ENCODE data around the gene UBE2M. TPM values are rescaled to one million over a fixed set of nuclear protein-coding genes. Genes with fewer than 3 reads are reported as not detected.
"Not testable (repeated sequence)": the region's sequence is repeated elsewhere in the genome, so short reads cannot be mapped to it uniquely, and the experiment has no call there.

Gene UBE2M
- total RNA-seq, 1 donor from 2014 or later, result 73.6 TPM

DNA sequence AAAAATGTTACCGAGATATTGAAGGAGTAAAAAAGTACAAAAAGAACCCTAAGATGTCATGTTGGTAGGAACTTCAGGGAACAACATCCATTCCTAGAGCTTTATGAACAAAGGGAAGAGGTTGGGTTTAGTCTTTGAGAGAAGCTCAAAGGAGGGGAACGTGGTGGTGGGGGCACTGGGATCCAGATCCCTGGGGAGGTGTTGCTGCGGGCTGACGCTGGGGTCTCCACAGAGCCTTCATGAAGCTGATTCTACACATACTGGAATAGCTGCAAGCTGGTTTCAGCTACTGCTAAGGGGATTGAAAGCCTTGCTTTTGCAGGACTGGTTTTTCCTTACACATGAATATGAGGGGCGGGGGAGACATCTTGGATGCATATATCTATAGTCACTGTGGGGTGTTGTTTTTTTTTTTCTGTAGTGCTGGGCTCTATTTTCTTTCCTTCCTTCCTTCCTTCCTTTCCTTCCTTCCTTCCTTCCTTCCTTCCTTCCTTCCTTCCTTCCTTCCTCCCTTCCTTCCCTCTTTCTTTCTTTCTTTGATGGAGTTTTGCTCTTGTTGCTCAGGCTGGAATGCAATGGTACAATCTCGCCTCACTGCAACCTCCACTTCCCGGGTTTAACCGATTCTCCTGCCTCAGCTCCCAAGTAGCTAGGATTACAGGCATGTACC is 21.2 kb upstream of the UBE2M start:
- Histone ChIP-seq H3K4me3 (ENCODE audit: low read length in 3 of 3) (no peak overlapping the region), H3K9ac (ENCODE audit: low read depth in 1 of 3, low read length in 3 of 3) (no peak overlapping the region), H3K9me3 (ENCODE audit: control insufficient read depth in 3 of 3, low read length in 3 of 3) (no peaks in the 10 kb centered on the region), H3K27me3 (ENCODE audit: control insufficient read depth in 3 of 3, insufficient read depth in 3 of 3, low read length in 3 of 3) (no peaks in the 10 kb centered on the region), H3K4me1 (ENCODE audit: control insufficient read depth in 3 of 3, insufficient read depth in 3 of 3, low read length in 3 of 3) (peaks cover 9 to 22% (median 10%) of the 10 kb centered on the region in 3 donors), H3K27ac (ENCODE audit: low read depth, low read length) (no peak overlapping the region), H3K36me3 (ENCODE audit: control insufficient read depth in 3 of 3, insufficient read depth in 3 of 3, low read length in 3 of 3) (peaks cover 7 to 23% (median 20%) of the 10 kb centered on the region in 3 donors)

DNA sequence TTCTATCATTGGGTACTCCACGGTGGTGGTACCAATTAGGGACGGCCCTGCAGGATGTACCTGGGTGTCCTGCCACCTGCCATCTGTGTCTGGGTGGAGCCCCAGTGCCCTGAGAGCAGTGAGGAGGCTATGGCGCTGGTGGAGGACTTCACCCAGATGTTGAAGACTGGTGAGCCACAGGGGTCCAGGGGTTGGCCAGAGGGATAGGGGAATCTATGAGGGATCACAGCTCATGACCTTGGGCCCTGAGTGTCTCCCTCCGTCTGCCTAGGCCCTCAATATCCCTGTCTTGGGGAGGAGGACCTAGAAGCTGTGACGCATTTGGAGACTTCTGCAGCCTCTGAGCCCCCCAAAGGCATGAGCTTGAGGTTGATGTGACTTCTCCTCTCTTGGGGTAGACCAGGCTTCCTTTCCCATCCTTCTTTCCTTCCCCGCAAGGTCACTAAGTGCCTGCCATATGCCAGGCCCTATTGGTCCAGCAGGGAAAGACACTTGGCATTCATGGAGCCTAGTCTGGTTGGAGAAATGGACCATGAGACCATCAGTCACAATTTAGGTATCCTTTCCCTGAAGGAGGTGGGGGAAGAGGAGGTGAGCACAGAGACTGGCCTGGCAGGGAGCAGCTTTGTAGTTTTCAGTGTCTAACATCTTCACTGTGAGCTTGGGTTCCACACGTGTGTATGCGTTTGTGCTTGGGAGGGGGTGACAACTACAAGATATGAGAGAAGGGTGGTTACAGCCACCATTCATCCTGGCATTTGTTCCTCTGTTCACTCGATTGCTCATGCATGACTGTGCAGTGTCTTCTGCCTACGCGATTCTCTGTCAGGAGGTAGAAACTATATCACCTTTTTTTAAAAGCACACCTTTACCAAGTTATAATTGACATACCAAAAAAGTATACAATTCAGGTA is 19.9 kb upstream of the UBE2M start:
- H3K4me1 ChIP-seq (ENCODE audit: control insufficient read depth in 3 of 3, insufficient read depth in 3 of 3, low read length in 3 of 3), result peaks cover 12 to 34% (median 19%) of the 10 kb centered on the region in 3 donors
- H3K9ac ChIP-seq (ENCODE audit: low read depth in 1 of 3, low read length in 3 of 3), result no peak overlapping the region
- no peak overlapping the region for H3K27ac ChIP-seq (ENCODE audit: low read depth, low read length)
- H3K9me3 ChIP-seq (ENCODE audit: control insufficient read depth in 3 of 3, low read length in 3 of 3), result no peaks in the 10 kb centered on the region
- H3K27me3 ChIP-seq (ENCODE audit: control insufficient read depth in 3 of 3, insufficient read depth in 3 of 3, low read length in 3 of 3), result no peaks in the 10 kb centered on the region
- H3K4me3 ChIP-seq (ENCODE audit: low read length in 3 of 3), result no peak overlapping the region
- H3K36me3 ChIP-seq (ENCODE audit: control insufficient read depth in 3 of 3, insufficient read depth in 3 of 3, low read length in 3 of 3), result peaks cover 0 to 18% (median 16%) of the 10 kb centered on the region in 3 donors

DNA sequence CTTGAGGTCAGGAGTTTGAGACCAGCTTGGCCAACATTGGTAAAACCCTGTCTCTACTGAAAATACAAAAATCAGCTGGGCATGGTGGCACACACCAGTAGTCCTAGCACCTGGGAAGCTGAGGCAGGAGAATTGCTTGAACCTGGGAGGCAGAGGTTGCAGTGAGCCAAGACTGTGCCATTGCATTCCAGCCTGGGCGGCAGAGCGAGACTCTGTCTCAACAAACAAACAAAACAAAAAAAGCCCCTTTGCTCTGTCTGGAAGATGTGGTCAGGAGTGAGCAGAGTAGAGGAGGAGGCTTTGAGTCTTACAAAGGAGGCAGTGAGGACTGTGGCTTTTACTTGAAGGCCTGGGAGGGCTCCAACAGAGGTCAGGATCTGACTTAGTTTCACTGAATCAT is 19.2 kb upstream of the UBE2M start:
- H3K36me3 ChIP-seq (ENCODE audit: control insufficient read depth in 3 of 3, insufficient read depth in 3 of 3, low read length in 3 of 3), result peaks cover 0 to 11% (median 9%) of the 10 kb centered on the region in 3 donors
- not testable (repeated sequence) for H3K27ac ChIP-seq (ENCODE audit: low read depth, low read length); H3K4me3 ChIP-seq (ENCODE audit: low read length in 3 of 3); H3K27me3 ChIP-seq (ENCODE audit: control insufficient read depth in 3 of 3, insufficient read depth in 3 of 3, low read length in 3 of 3); H3K9me3 ChIP-seq (ENCODE audit: control insufficient read depth in 3 of 3, low read length in 3 of 3); H3K9ac ChIP-seq (ENCODE audit: low read depth in 1 of 3, low read length in 3 of 3)
- peaks cover 12 to 35% (median 19%) of the 10 kb centered on the region in 3 donors for H3K4me1 ChIP-seq (ENCODE audit: control insufficient read depth in 3 of 3, insufficient read depth in 3 of 3, low read length in 3 of 3)

DNA sequence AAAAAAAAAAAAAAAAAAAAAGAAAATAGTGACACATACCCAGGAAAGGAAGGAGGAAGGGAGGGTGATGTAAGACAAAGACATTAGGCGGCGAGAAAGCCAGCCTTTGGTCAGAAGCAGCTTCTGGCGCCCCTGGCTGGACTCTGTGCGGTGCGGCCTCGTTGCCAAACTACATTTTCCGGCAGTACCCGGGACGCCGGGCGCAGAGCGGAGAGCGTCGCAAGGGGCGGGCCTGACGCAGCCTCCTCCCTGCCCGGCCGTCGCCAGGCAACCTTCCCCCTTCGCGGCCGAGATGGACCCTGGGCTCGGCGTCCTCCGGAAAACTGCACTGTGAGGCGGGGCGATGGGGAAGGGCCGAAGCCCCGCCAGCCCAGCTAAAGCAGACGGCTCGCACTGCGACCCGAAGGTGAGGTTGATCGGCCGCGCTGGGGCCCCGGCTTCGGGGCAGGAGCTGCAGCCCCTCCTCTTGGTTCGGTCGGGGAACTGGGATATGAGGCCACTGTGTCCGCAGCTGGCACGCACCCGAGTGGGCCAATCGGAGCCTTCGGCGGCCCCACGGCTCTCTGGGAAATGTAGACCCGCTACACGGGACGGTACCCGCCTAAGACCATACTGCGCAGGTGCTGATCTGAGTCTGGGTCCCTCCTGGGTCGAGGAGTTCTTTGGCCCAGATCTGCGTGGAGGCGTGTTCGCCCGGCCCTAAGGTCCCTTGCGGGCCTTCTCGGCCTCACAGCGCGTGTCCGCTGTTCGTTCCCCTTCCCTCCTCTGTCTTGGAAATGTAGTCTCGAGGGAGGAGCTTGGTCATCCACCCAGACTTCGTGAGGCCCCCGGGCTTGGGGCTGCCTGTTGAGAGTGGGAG is 17.0 kb upstream of the UBE2M start:
- Histone ChIP-seq H3K27ac (ENCODE audit: low read depth, low read length) (peak overlapping the region; percentile 90), H3K27me3 (ENCODE audit: control insufficient read depth in 3 of 3, insufficient read depth in 3 of 3, low read length in 3 of 3) (no peaks in the 10 kb centered on the region), H3K9me3 (ENCODE audit: control insufficient read depth in 3 of 3, low read length in 3 of 3) (no peaks in the 10 kb centered on the region), H3K36me3 (ENCODE audit: control insufficient read depth in 3 of 3, insufficient read depth in 3 of 3, low read length in 3 of 3) (peaks cover 7 to 13% (median 9%) of the 10 kb centered on the region in 3 donors), H3K4me1 (ENCODE audit: control insufficient read depth in 3 of 3, insufficient read depth in 3 of 3, low read length in 3 of 3) (peaks cover 15 to 35% (median 19%) of the 10 kb centered on the region in 3 donors), H3K9ac (ENCODE audit: low read depth in 1 of 3, low read length in 3 of 3) (peak overlapping the region; percentile 88 to 94 (median 94)), H3K4me3 (ENCODE audit: low read length in 3 of 3) (peak overlapping the region; percentile 74 to 96 (median 95))

DNA sequence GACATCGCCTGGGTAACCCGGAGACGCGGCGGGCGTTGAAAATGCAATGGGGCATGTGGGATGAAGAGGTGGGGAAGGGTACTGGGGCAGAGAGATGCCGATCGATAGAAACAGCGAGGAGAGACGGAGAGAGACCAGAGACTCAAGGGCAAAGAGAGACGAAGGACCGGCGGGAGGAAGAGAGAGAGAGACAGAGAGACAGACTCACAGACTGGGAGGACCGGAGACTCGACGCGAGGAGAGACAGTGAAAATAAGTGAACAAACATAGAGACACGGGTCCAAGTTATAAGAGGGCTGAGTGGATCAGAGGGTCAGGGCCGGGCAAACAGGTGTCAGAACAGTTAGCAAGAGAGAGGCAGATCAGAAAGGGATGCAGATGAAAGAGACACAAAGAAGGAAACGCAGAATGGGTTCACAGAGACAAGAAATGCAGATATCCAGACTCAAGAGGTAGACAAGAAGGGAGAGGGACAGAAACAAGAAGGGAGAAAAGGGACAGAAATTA is 15.3 kb upstream of the UBE2M start:
- Histone ChIP-seq H3K27ac (ENCODE audit: low read depth, low read length) (peak overlapping the region; percentile 97), H3K27me3 (ENCODE audit: control insufficient read depth in 3 of 3, insufficient read depth in 3 of 3, low read length in 3 of 3) (no peaks in the 10 kb centered on the region), H3K9ac (ENCODE audit: low read depth in 1 of 3, low read length in 3 of 3) (peak overlapping the region; percentile 86 to 98 (median 97)), H3K4me3 (ENCODE audit: low read length in 3 of 3) (peak overlapping the region; percentile 94 to 99 (median 97)), H3K36me3 (ENCODE audit: control insufficient read depth in 3 of 3, insufficient read depth in 3 of 3, low read length in 3 of 3) (peaks cover 20 to 24% (median 21%) of the 10 kb centered on the region in 3 donors), H3K4me1 (ENCODE audit: control insufficient read depth in 3 of 3, insufficient read depth in 3 of 3, low read length in 3 of 3) (peaks cover 15 to 35% (median 19%) of the 10 kb centered on the region in 3 donors), H3K9me3 (ENCODE audit: control insufficient read depth in 3 of 3, low read length in 3 of 3) (no peaks in the 10 kb centered on the region)

DNA sequence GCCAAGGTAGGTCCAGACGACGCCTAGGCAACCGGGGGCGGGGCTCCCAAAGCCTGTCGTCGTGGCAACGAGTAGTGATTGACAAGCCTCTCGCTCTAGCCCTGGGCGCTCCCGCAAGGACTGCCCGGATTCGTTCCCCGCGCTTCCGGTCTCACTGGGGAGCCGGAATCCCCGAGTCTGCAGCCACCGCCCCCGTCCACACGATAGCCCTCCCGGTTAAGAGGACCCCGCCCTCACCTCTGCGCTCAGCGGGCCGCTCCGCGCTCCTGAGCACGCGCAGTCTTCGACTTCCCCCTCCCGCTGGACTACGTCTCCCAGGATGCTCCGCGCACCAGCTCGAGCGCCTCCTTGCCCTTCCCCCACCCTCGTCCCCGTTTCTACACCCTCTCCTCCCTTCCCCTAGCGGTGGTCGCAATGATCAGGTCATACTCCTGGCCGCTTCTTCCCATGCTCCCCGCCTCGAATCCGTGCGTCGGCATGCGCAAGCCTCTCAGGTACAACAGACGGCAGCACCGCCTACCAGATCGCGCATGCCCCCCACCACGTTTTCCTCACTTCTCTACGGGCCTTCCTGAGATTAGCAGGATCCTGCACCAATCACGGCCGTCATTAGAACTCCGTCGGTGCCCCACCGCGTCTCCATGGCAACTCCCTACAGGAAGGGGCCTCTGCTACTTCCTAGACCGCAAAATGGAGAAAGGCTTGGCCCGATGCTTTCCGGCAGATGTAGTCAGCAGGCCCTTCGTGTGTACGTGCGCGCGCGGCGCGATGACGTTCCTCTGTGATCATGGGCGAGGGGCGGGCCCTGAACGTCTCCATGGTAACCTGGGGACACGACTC is 14.6 kb upstream of the UBE2M start, which contains the start of gene MZF1:
Gene MZF1 (minus strand): TSS at position 518 of the 840 bp plus-strand sequence. CDS start 1,946 bp downstream, outside the sequence.
- Histone ChIP-seq H3K9me3 (ENCODE audit: control insufficient read depth in 3 of 3, low read length in 3 of 3) (no peaks in the 10 kb centered on the region), H3K27ac (ENCODE audit: low read depth, low read length) (peak within 1 kb of the TSS; percentile 97), H3K4me1 (ENCODE audit: control insufficient read depth in 3 of 3, insufficient read depth in 3 of 3, low read length in 3 of 3) (peaks cover 15 to 30% (median 19%) of the 10 kb centered on the region in 3 donors), H3K27me3 (ENCODE audit: control insufficient read depth in 3 of 3, insufficient read depth in 3 of 3, low read length in 3 of 3) (no peaks in the 10 kb centered on the region), H3K9ac (ENCODE audit: low read depth in 1 of 3, low read length in 3 of 3) (peak within 1 kb of the TSS; percentile 86 to 98 (median 97)), H3K4me3 (ENCODE audit: low read length in 3 of 3) (peak within 1 kb of the TSS; percentile 94 to 99 (median 97)), H3K36me3 (ENCODE audit: control insufficient read depth in 3 of 3, insufficient read depth in 3 of 3, low read length in 3 of 3) (peaks cover 17 to 26% (median 24%) of the 10 kb centered on the region in 3 donors)

DNA sequence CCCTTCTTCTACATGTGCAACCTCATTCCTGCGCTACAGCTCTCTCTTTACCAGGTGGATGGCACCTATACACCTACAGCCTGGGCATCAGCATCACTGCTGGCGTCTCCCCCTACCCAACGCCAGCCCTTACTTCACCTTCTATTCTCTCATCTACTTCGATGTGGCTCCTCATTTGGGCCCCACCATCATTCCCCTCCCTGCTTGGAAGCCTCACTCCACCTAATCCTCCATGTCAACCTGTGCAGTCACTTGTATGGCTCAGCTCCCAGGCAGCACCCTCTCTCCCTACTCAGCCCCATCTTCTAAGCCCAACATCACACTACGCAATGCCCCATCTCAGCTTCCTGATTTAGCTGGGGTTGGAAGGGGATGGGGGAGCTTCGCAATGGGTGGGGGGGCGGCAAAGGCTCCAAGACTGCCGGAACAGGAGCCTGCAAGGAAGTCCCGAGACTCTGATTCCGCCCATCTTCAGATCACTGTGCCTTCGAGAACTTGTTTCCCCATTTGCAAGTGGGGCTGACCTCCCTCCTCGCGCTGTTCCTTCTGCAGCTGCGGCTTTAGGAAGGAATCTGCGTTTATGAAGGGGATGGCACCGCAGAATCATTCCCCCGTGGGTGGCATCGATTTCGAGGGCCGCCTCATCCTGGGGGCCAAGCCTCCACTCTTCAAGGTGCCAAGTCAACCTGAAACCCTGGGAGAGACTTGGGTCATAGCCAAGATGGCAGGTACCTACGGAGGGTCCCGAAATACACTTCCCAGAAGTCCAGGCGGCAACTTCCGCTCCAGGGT is 13.8 kb upstream of the UBE2M start:
- Histone ChIP-seq H3K36me3 (ENCODE audit: control insufficient read depth in 3 of 3, insufficient read depth in 3 of 3, low read length in 3 of 3) (peaks cover 19 to 28% (median 27%) of the 10 kb centered on the region in 3 donors), H3K27ac (ENCODE audit: low read depth, low read length) (peak overlapping the region; percentile 97), H3K4me1 (ENCODE audit: control insufficient read depth in 3 of 3, insufficient read depth in 3 of 3, low read length in 3 of 3) (peaks cover 15 to 30% (median 19%) of the 10 kb centered on the region in 3 donors), H3K9ac (ENCODE audit: low read depth in 1 of 3, low read length in 3 of 3) (peak overlapping the region; percentile 18 to 98 (median 97)), H3K9me3 (ENCODE audit: control insufficient read depth in 3 of 3, low read length in 3 of 3) (no peaks in the 10 kb centered on the region), H3K27me3 (ENCODE audit: control insufficient read depth in 3 of 3, insufficient read depth in 3 of 3, low read length in 3 of 3) (no peaks in the 10 kb centered on the region), H3K4me3 (ENCODE audit: low read length in 3 of 3) (peak overlapping the region; percentile 94 to 99 (median 97))

DNA sequence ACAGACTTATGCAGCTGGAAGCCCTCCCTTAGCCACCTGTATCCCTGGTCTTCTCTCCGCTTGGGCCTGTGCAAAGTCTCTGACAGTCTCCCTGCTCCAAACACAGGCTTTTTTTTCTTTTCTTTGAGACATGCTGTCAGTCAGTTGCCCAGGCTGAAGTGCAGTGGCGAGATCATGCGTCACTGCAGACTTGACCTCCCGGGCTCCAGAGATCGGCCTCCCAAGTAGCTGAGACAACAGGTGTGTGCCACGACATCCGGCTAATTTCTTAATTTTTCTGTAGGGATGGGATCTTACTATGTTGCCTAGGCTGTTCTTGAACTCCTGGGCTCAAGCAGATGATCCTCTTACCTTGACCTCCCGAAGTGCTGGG is 13.2 kb upstream of the UBE2M start:
- Histone ChIP-seq H3K36me3 (ENCODE audit: control insufficient read depth in 3 of 3, insufficient read depth in 3 of 3, low read length in 3 of 3) (peaks cover 21 to 30% (median 27%) of the 10 kb centered on the region in 3 donors), H3K9ac (ENCODE audit: low read depth in 1 of 3, low read length in 3 of 3) (peak overlapping the region in 1 of 3 donors; percentile 47), H3K27me3 (ENCODE audit: control insufficient read depth in 3 of 3, insufficient read depth in 3 of 3, low read length in 3 of 3) (no peaks in the 10 kb centered on the region), H3K4me3 (ENCODE audit: low read length in 3 of 3) (no peak overlapping the region), H3K9me3 (ENCODE audit: control insufficient read depth in 3 of 3, low read length in 3 of 3) (no peaks in the 10 kb centered on the region), H3K27ac (ENCODE audit: low read depth, low read length) (no peak overlapping the region), H3K4me1 (ENCODE audit: control insufficient read depth in 3 of 3, insufficient read depth in 3 of 3, low read length in 3 of 3) (peaks cover 15 to 30% (median 19%) of the 10 kb centered on the region in 3 donors)

All from skeletal muscle tissue (tissue), 4 donors.